Spleen (tissue), 7 donors: ENCODE data around the gene ZNF414.

Source experiments
- POLR2A ChIP-seq, 3 donors: fragments of 450-650 bp; IDR thresholded peaks; one replicate each; pipeline ENCODE4 v1.5.1; 2017; ENCODE audit warnings: antibody characterized with exemption in 3 of 3, mild to moderate bottlenecking in 1 of 3
- TF ChIP-seq, protein P1 (sequence below), 11 experiments: fragments of 200-600 bp in 7 of 11; fragments of 450-650 bp in 4 of 11; sonication (generic) in 4 of 11; IDR thresholded peaks in 8 of 11; conservative IDR thresholded peaks in 3 of 11; 1 replicate in 7 of 11; 2 replicates in 4 of 11; pipeline versions ENCODE4 v1.4.0 to v1.8.0; 2016 to 2021; ENCODE audit warnings: antibody characterized with exemption in 11 of 11, inconsistent platforms in 4 of 11, mild to moderate bottlenecking in 1 of 11
- donor health status: DM: no; HTN: no; CAD: no; lungs with moderate emphysema.
- donor health status: DM: no; HTN: no; CAD: no.
- donor health status: DM: no; HTN: no; CAD: no.

GRCh38 chr19:8494158-8494557 is 19.8 kb downstream of the ZNF414 start:
- TF ChIP-seq, protein P1, sequence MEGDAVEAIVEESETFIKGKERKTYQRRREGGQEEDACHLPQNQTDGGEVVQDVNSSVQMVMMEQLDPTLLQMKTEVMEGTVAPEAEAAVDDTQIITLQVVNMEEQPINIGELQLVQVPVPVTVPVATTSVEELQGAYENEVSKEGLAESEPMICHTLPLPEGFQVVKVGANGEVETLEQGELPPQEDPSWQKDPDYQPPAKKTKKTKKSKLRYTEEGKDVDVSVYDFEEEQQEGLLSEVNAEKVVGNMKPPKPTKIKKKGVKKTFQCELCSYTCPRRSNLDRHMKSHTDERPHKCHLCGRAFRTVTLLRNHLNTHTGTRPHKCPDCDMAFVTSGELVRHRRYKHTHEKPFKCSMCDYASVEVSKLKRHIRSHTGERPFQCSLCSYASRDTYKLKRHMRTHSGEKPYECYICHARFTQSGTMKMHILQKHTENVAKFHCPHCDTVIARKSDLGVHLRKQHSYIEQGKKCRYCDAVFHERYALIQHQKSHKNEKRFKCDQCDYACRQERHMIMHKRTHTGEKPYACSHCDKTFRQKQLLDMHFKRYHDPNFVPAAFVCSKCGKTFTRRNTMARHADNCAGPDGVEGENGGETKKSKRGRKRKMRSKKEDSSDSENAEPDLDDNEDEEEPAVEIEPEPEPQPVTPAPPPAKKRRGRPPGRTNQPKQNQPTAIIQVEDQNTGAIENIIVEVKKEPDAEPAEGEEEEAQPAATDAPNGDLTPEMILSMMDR (IDR thresholded peaks at IDR 0.05 in 8 of 11, conservative IDR thresholded peaks at IDR 0.05 in 3 of 11): no peak
- TF ChIP-seq POLR2A (IDR thresholded peaks at IDR 0.05): no peak
